ENCODE data around the gene TRAF1. TPM values are rescaled to one million over a fixed set of nuclear protein-coding genes. Genes with fewer than 3 reads are reported as not detected.

TRAF1 gene
- total RNA-seq, 1 experiment from 2014 or later: 4.7 TPM

DNA sequence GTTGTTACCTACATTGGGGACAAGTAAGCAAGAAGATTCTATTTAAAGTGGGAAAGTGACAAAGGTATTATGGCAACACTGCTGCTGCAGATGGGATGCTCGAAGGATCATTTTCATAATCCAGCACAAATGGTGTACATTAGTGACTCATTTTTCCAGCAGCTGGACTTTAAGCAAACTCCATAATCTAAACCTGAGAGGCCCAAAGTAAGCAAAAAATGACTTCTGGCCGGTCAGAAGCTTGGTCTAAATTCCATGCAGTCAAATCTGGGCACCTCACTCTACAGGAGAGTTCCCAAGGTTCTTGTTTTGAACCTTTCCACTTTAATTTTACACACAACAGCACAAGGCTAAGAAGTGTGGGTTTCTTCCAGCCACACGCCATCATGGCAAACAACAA lies 43.6 kb upstream of the TRAF1 start:
- CTCF ChIA-PET: no interaction called here

DNA sequence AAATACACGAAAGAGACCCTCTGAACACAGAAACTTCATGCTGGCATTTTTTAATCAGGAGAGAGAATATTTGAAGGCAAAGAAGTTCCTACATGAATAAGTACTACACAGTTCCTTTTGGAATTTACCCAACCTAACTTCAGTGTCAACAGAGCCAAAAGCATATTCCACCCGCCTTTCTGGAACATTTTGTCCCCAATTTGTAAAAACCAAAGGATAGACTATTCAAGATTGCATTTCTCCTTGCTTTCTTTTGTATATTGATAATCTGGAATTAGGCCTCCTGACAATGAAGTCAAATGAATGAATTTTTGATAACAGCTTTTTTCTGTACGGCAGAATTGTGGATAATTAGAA lies 39.4 kb upstream of the TRAF1 start:
- POLR2A ChIA-PET: no interaction called here
- ATAC-seq: no peak
- H3K27me3 ChIP-seq (ENCODE audit: control insufficient read depth, insufficient read depth, low read length): no peaks in the 10 kb centered on the region
- no TSS peak for BruUV-seq (replicated peaks)
- CTCF ChIA-PET: no interaction called here
- intact Hi-C loops (cut with micrococcal nuclease; ENCODE audit: unreplicated experiment): no loop called here
- TF ChIP-seq POLR2AphosphoS5 (IDR thresholded peaks at IDR 0.05; ENCODE audit: low read depth, low read length): no peak
- no peak for TF ChIP-seq SIN3A (IDR thresholded peaks at IDR 0.05; ENCODE audit: borderline replicate concordance, insufficient read depth, low read depth, low read length)
- TF ChIP-seq TCF7L2 (IDR thresholded peaks at IDR 0.05; ENCODE audit: low read depth, low read length): no peak
- TF ChIP-seq, protein P1, sequence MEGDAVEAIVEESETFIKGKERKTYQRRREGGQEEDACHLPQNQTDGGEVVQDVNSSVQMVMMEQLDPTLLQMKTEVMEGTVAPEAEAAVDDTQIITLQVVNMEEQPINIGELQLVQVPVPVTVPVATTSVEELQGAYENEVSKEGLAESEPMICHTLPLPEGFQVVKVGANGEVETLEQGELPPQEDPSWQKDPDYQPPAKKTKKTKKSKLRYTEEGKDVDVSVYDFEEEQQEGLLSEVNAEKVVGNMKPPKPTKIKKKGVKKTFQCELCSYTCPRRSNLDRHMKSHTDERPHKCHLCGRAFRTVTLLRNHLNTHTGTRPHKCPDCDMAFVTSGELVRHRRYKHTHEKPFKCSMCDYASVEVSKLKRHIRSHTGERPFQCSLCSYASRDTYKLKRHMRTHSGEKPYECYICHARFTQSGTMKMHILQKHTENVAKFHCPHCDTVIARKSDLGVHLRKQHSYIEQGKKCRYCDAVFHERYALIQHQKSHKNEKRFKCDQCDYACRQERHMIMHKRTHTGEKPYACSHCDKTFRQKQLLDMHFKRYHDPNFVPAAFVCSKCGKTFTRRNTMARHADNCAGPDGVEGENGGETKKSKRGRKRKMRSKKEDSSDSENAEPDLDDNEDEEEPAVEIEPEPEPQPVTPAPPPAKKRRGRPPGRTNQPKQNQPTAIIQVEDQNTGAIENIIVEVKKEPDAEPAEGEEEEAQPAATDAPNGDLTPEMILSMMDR (IDR thresholded peaks at IDR 0.05): no peak
- TF ChIP-seq, protein P2, sequence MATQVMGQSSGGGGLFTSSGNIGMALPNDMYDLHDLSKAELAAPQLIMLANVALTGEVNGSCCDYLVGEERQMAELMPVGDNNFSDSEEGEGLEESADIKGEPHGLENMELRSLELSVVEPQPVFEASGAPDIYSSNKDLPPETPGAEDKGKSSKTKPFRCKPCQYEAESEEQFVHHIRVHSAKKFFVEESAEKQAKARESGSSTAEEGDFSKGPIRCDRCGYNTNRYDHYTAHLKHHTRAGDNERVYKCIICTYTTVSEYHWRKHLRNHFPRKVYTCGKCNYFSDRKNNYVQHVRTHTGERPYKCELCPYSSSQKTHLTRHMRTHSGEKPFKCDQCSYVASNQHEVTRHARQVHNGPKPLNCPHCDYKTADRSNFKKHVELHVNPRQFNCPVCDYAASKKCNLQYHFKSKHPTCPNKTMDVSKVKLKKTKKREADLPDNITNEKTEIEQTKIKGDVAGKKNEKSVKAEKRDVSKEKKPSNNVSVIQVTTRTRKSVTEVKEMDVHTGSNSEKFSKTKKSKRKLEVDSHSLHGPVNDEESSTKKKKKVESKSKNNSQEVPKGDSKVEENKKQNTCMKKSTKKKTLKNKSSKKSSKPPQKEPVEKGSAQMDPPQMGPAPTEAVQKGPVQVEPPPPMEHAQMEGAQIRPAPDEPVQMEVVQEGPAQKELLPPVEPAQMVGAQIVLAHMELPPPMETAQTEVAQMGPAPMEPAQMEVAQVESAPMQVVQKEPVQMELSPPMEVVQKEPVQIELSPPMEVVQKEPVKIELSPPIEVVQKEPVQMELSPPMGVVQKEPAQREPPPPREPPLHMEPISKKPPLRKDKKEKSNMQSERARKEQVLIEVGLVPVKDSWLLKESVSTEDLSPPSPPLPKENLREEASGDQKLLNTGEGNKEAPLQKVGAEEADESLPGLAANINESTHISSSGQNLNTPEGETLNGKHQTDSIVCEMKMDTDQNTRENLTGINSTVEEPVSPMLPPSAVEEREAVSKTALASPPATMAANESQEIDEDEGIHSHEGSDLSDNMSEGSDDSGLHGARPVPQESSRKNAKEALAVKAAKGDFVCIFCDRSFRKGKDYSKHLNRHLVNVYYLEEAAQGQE (IDR thresholded peaks at IDR 0.05; ENCODE audit: insufficient read depth in 1 of 2, low read depth in 2 of 2, low read length in 1 of 2): no peak
- H3K9me3 ChIP-seq (ENCODE audit: control insufficient read depth, insufficient read depth, low read depth, low read length): no peaks in the 10 kb centered on the region
- in situ Hi-C loops (cut with HindIII; ENCODE audit: low pct_unique_long_range_greater_than_20kb, low sequenced_read_pairs): no loop called here
- no peaks in the 10 kb centered on the region for H3K36me3 ChIP-seq (ENCODE audit: control insufficient read depth, insufficient read depth, low read length)
- H3K4me1 ChIP-seq (ENCODE audit: control insufficient read depth, insufficient read depth, low read length): no peaks in the 10 kb centered on the region
- H3K27ac ChIP-seq (ENCODE audit: low read length): no peak overlapping the region
- H3K4me3 ChIP-seq (ENCODE audit: low read depth in 2 of 2, low read length in 2 of 2): no peak overlapping the region
- no peak for DNase-seq (ENCODE audit: low read depth, low spot score)

More for the DNA sequence above, 43.6 kb upstream of the TRAF1 start:
- no peaks in the 10 kb centered on the region for H3K27me3 ChIP-seq (ENCODE audit: control insufficient read depth, insufficient read depth, low read length)
- intact Hi-C loops (cut with micrococcal nuclease; ENCODE audit: unreplicated experiment) (no loop called here), in situ Hi-C loops (cut with HindIII; ENCODE audit: low pct_unique_long_range_greater_than_20kb, low sequenced_read_pairs) (no loop called here)
- no peak for DNase-seq (ENCODE audit: low read depth, low spot score)
- H3K9me3 ChIP-seq (ENCODE audit: control insufficient read depth, insufficient read depth, low read depth, low read length): no peaks in the 10 kb centered on the region
- no peaks in the 10 kb centered on the region for H3K4me1 ChIP-seq (ENCODE audit: control insufficient read depth, insufficient read depth, low read length)
- POLR2A ChIA-PET: interaction anchor here (0.6 kb wide), 2 partner anchors 228 to 439 kb away, joined by 3 to 5 read pairs; no protein-coding TSS in a partner anchor
- no peak overlapping the region for H3K4me3 ChIP-seq (ENCODE audit: low read depth in 2 of 2, low read length in 2 of 2)
- no peak for ATAC-seq
- no TSS peak for BruUV-seq (replicated peaks)
- no peaks in the 10 kb centered on the region for H3K36me3 ChIP-seq (ENCODE audit: control insufficient read depth, insufficient read depth, low read length)
- H3K27ac ChIP-seq (ENCODE audit: low read length): no peak overlapping the region
- TF ChIP-seq SIN3A (IDR thresholded peaks at IDR 0.05; ENCODE audit: borderline replicate concordance, insufficient read depth, low read depth, low read length) (no peak), POLR2AphosphoS5 (IDR thresholded peaks at IDR 0.05; ENCODE audit: low read depth, low read length) (no peak), TCF7L2 (IDR thresholded peaks at IDR 0.05; ENCODE audit: low read depth, low read length) (no peak)
- TF ChIP-seq, protein P1 (IDR thresholded peaks at IDR 0.05): no peak
- TF ChIP-seq, protein P2 (IDR thresholded peaks at IDR 0.05; ENCODE audit: insufficient read depth in 1 of 2, low read depth in 2 of 2, low read length in 1 of 2): no peak

Measured in Panc1 (cell line).